Activated naive CD8-positive, alpha-beta T cell treated with anti-CD3 and anti-CD28 coated beads, Interleukin-2, amount 10 ng/mL, durations not matched to agents 7 days and 5 days (primary cell): ENCODE measurements around the gene GAS2L1. TPM values are rescaled to one million over a fixed set of nuclear protein-coding genes. Genes with fewer than 3 reads are reported as not detected.
"Not testable (repeated sequence)": the region's sequence is repeated elsewhere in the genome, so short reads cannot be mapped to it uniquely, and the experiment has no call there.

Source experiments
- ATAC-seq: fragments of 150-1000 bp; cut with Tn5 transposase; one replicate; pipeline ENCODE4 v1.10.0; 2021; ENCODE audit warnings: low read depth, moderate library complexity
- POLR2A ChIA-PET: fragments of 350-600 bp; sonication (Branson Sonifier 250); formaldehyde crosslinking; loops from one replicate; lab custom pipeline; 2021; ENCODE audit warnings: antibody characterized with exemption; lab: Charles Lee
- DNase-seq: peaks from one replicate; pipeline ENCODE4 v3.0.0; 2021
- H3K27ac Mint-ChIP-seq: one replicate; pipeline ENCODE4 v1.8.0; 2022; ENCODE audit warnings: mild to moderate bottlenecking, mixed read lengths
- H3K27me3 Mint-ChIP-seq: one replicate; pipeline ENCODE4 v1.8.0; 2022; ENCODE audit warnings: mild to moderate bottlenecking, moderate library complexity, mixed read lengths
- H3K36me3 Mint-ChIP-seq: one replicate; pipeline ENCODE4 v1.8.0; 2021; ENCODE audit warnings: mild to moderate bottlenecking, mixed read lengths
- H3K4me1 Mint-ChIP-seq: one replicate; pipeline ENCODE4 v1.8.0; 2021; ENCODE audit warnings: mixed read lengths
- H3K4me3 Mint-ChIP-seq: one replicate; pipeline ENCODE4 v1.8.0; 2022; ENCODE audit warnings: mild to moderate bottlenecking, moderate library complexity, mixed read lengths
- H3K9me3 Mint-ChIP-seq: one replicate; pipeline ENCODE4 v1.8.0; 2021; ENCODE audit warnings: mixed read lengths
- microRNA-seq: library from miRNA; unstranded; fragments of <30 nt; microRNA quantifications from one replicate; pipeline ENCODE4 v1.2.0, GENCODE V29; 2022
- total RNA-seq, 2 experiments: library from RNA; stranded (reverse); gene quantifications; one replicate each; pipeline ENCODE4 v1.2.3, GENCODE V29; 2021

Gene GAS2L1
- total RNA-seq, 2 experiments from 2014 or later: 8.1 to 9.3 TPM

DNA sequence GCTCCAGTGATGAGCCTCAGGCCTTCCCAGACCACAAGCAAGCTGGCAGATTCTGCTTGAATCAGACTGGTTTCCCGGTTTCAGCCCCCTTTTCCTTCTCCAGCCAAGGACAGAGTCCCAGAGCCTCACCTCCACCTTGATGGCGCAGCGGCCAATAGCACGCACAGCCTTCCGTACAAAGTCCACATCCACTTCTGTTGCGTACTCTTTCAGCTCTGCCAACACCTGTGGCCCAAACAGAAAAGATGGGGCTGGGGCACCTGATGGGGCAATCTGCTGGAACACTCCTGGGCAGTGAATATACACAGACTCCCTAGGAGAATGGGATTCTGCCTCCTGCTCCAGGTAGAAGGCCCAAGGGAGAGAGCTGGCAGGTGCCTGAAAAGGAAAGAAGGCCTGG lies 44.6 kb downstream of the GAS2L1 start:
- POLR2A ChIA-PET: interaction anchor here (0.5 kb wide), 1 partner anchor 549 kb away, joined by 3 read pairs; no protein-coding TSS in a partner anchor
- peaks cover 19% of the 10 kb centered on the region for H3K36me3 Mint-ChIP-seq
- H3K27ac Mint-ChIP-seq: no peak overlapping the region
- ATAC-seq (no peak), DNase-seq (no peak)
- H3K4me1 Mint-ChIP-seq: peaks cover 1% of the 10 kb centered on the region
- no peaks in the 10 kb centered on the region for H3K9me3 Mint-ChIP-seq
- no peaks in the 10 kb centered on the region for H3K27me3 Mint-ChIP-seq
- no peak overlapping the region for H3K4me3 Mint-ChIP-seq

DNA sequence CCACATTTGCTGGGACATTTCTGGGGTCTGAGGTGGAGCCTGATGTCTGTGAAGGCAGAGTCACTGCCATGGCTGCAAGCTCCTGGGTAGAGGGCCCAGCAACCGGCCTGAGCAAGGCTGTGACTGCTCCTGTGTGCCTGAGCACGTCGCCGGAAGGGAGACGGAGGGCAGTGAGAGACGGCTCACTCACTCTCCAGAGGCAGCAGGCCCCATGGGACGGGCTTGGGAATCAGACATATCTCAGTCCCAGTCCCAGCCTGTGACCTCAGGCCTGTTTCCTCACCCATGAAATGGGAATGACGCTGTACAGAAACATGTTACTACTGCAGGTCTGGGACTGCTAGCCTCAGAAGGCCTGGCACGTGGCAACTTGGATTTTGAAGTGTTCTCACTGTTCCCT lies 45.4 kb downstream of the GAS2L1 start:
- Mint-ChIP-seq H3K4me1 (no peaks in the 10 kb centered on the region), H3K36me3 (peaks cover 19% of the 10 kb centered on the region), H3K9me3 (no peaks in the 10 kb centered on the region), H3K27ac (no peak overlapping the region), H3K27me3 (no peaks in the 10 kb centered on the region), H3K4me3 (no peak overlapping the region)
- DNase-seq: no peak
- ATAC-seq: no peak
- POLR2A ChIA-PET: no interaction called here

DNA sequence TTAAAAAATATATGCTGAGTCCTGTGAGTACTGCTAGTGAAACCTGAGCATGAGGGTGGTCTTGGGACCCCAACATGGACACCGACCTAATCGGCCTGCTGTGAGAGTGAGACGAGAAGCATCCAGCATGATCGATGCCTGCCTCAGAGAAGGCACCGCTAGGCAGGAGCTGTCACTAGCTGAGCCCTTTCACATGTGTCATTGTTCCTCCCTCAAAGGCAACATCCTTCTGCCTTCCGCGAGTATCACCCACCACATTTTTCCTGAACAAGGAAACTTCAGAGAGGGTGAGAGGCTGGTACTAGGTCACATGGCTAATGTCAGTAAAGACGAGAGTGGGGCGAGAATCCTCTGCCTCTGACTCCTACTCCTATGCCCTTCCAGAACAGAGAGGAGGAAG lies 46.3 kb downstream of the GAS2L1 start:
- Mint-ChIP-seq H3K4me1 (no peaks in the 10 kb centered on the region), H3K4me3 (no peak overlapping the region), H3K27me3 (no peaks in the 10 kb centered on the region), H3K9me3 (no peaks in the 10 kb centered on the region), H3K36me3 (peaks cover 19% of the 10 kb centered on the region), H3K27ac (no peak overlapping the region)
- DNase-seq (no peak), ATAC-seq (no peak)
- POLR2A ChIA-PET: no interaction called here

DNA sequence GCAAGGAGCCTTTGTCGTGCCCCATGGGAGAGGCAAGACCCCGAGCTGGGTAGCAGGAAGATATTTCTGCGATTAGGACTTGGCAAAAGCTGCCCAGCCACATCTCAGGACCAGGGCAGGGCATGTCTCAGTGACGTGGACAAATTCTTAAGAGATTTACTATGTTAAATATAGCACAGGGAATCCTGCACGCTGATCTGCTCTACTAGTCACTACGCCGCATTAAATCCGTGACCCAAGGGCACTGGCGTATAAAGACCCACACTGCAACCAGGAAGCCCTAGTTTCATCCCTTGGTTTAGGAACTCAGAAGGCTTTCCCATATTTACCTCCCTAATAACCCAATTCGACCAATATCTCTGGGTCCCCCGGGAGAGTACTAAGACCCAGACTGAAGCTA lies 46.8 kb downstream of the GAS2L1 start:
- DNase-seq (no peak), ATAC-seq (no peak)
- H3K4me3 Mint-ChIP-seq: no peak overlapping the region
- POLR2A ChIA-PET: no interaction called here
- peaks cover 17% of the 10 kb centered on the region for H3K36me3 Mint-ChIP-seq
- no peaks in the 10 kb centered on the region for H3K9me3 Mint-ChIP-seq
- no peaks in the 10 kb centered on the region for H3K4me1 Mint-ChIP-seq
- H3K27ac Mint-ChIP-seq: no peak overlapping the region
- H3K27me3 Mint-ChIP-seq: no peaks in the 10 kb centered on the region

DNA sequence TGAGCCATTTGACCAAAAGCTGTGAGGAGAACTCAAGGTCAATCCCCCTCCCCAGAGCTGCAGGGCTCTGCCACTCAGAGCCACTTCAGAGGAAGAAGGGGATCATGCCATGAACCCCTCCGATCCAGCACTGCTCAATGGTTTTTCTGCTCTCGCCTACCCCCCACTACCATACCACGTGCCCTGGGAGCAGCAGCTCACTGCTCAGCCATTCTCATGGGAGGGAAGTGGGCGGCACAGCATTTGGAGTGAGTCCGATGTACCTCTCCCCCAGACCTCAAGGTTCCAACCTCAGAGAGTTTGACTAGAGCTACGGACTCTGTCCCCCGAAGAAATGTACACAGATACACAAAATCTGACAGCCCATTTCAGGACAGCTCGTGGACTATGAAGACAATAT lies 47.4 kb downstream of the GAS2L1 start:
- Mint-ChIP-seq H3K36me3 (peaks cover 14% of the 10 kb centered on the region), H3K4me1 (no peaks in the 10 kb centered on the region), H3K27ac (no peak overlapping the region), H3K4me3 (no peak overlapping the region), H3K9me3 (no peaks in the 10 kb centered on the region), H3K27me3 (no peaks in the 10 kb centered on the region)
- DNase-seq: no peak
- no peak for ATAC-seq
- POLR2A ChIA-PET: no interaction called here

DNA sequence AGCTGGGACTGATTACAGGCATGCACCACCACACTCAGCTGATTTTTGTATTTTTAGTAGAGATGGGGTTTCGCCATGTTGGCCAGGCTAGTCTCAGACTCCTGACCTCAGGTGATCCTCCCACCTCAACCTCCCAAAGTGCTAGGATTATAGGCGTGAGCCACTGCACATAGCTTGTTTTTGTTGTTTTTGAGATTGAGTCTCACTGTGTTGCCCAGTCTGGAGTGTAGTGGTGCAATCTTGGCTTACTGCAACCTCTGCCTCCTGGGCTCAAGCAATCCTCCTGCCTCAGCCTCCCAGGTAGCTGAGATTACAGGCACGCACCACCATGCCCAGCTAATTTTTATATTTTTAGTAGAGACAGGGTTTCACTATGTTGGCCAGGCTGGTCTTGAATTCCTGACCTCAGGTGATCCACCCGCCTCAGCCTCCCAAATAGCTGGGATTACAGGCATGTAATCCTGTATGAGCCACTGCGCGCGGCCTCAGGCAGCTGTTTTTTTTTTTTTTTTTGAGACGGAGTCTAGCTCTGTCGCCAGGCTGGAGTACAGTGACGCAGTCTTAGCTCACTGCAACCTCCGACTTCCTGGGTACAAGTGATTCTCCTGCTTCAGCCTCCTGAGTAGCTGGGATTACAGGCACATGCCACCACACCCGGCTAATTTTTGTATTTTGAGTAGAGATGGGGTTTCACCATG lies 50.9 kb downstream of the GAS2L1 start:
- DNase-seq, H3K4me3 Mint-ChIP-seq, H3K27ac Mint-ChIP-seq, ATAC-seq, H3K27me3 Mint-ChIP-seq, H3K4me1 Mint-ChIP-seq, H3K9me3 Mint-ChIP-seq, POLR2A ChIA-PET: not testable (repeated sequence)
- peaks cover 19% of the 10 kb centered on the region for H3K36me3 Mint-ChIP-seq

DNA sequence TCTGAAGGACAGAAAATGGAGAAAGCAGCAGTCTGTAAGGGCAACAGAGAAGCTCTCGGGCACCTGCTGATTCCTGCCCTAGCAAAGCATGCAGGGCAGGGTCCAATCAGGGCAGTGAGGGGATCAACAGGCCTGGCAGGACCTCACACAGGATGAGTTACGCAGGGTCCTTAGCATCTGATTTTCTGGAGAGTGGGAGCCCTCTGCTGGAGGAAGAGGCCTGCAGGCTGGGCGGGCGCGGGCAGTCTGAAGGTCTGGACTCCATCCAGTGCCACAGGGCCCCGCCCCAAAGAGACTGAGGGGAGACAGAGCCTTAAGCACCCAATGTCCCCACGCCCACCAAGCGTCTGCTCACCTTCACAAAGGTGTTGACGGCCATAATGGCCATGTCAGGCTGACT lies 53.0 kb downstream of the GAS2L1 start:
- Mint-ChIP-seq H3K4me3 (no peak overlapping the region), H3K4me1 (peaks cover 2% of the 10 kb centered on the region), H3K9me3 (no peaks in the 10 kb centered on the region), H3K27me3 (no peaks in the 10 kb centered on the region), H3K27ac (no peak overlapping the region), H3K36me3 (peaks cover 14% of the 10 kb centered on the region)
- POLR2A ChIA-PET: no interaction called here
- no peak for DNase-seq
- ATAC-seq: no peak

Small RNAs within 50 kb of the gene (microRNA-seq; reads per million reads assigned to microRNA genes)
- gene MIR3653: 141 reads per million, percentile 59 among the genes with 10 or more reads in this experiment

Other genes starting within 250 kb of the GAS2L1 start
- not detected for gene C22orf31, start 244.8 kb upstream of the GAS2L1 start, total RNA-seq
- under 1 TPM; 0.19 to 0.26 TPM for gene KREMEN1, start 233.6 kb upstream of the GAS2L1 start, total RNA-seq
- not detected for gene EMID1, start 100.8 kb upstream of the GAS2L1 start, total RNA-seq
- 10 to 100 TPM; 27.5 to 30.1 TPM for gene RHBDD3, start 38.7 kb upstream of the GAS2L1 start, total RNA-seq
- 100 to 1,000 TPM; 284 to 302 TPM for gene EWSR1, start 38.4 kb upstream of the GAS2L1 start, total RNA-seq
- gene RASL10A, start 9.0 kb downstream of the GAS2L1 start, total RNA-seq: 1 to 10 TPM in 1 of 2 experiments, under 1 TPM in 1; 0.80 to 1.1 TPM
- 10 to 100 TPM; 61.2 to 63.7 TPM for gene AP1B1, start 81.9 kb downstream of the GAS2L1 start, total RNA-seq
- not detected for gene RFPL1, start 131.9 kb downstream of the GAS2L1 start, total RNA-seq
- gene NEFH, start 173.6 kb downstream of the GAS2L1 start, total RNA-seq: 1 to 10 TPM; 1.8 TPM
- 10 to 100 TPM; 57.8 to 58.9 TPM for gene THOC5, start 247.1 kb downstream of the GAS2L1 start, total RNA-seq